ENCODE data around the gene RNU1-3. TPM values are rescaled to one million over a fixed set of nuclear protein-coding genes. Genes with fewer than 3 reads are reported as not detected.
A peak's percentile ranks its signal among the peaks of the same experiment; 100 is the strongest.
"Not testable (repeated sequence)": the region's sequence is repeated elsewhere in the genome, so short reads cannot be mapped to it uniquely, and the experiment has no call there.

RNU1-3 gene
- total RNA-seq, 2 experiments from 2014 or later: 4,982 to 5,937 TPM

- H3K27me3 ChIP-seq (ENCODE audit: control insufficient read depth in 1 of 2, insufficient read depth in 2 of 2, low read length in 2 of 2); H3K4me3 Mint-ChIP-seq; H3K27me3 Mint-ChIP-seq; H3K36me3 Mint-ChIP-seq (ENCODE audit: low read depth); H3K36me3 ChIP-seq (ENCODE audit: insufficient read depth, low read length); H3K27ac Mint-ChIP-seq; H3K4me1 Mint-ChIP-seq (ENCODE audit: low read depth); H3K9me3 Mint-ChIP-seq; H3K9me3 ChIP-seq (ENCODE audit: control insufficient read depth in 1 of 2, insufficient read depth in 1 of 2, low read length in 2 of 2): not testable (repeated sequence)
- Histone ChIP-seq H3K4me1 (ENCODE audit: insufficient read depth, low read length) (peaks cover 49% of the 10 kb centered on the region), H3K4me3 (ENCODE audit: low read length) (peak overlapping the region; percentile 62), H3K27ac (ENCODE audit: low read depth in 1 of 2, low read length in 2 of 2) (peak overlapping the region; percentile 84 to 89)
- DNase-seq (peak; percentile 96 to 100 (median 99)), ATAC-seq (ENCODE audit: poor library complexity) (peak; percentile 83)
- ChIA-PET POLR2A (interaction anchor here (0.6 to 1.3 kb wide), 17 partner anchors 9 to 794 kb away, joined by 3 to 9 read pairs (median 4); partner anchors contain the start of genes CROCC and NECAP2), CTCF (interaction anchor here (0.9 to 1.3 kb wide), 3 partner anchors 20 to 63 kb away, joined by 3 to 5 read pairs (median 3); no protein-coding TSS in a partner anchor)
- TF ChIP-seq CTCF (IDR thresholded peaks at IDR 0.05): peak; percentile 77
- intact Hi-C loops (cut with DNase I, micrococcal nuclease): loop anchor here in 1 of 2 experiments (10.0 kb wide), 1 partner anchor 670 kb away; the partner anchor contains the start of gene ZBTB17
These were observed 22.1 kb downstream of the RNU1-3 start for GRCh38 chr1:16644482-16645270.

GRCh38 chr1:16644193-16644481 is 22.6 kb downstream of the RNU1-3 start:
- Mint-ChIP-seq H3K9me3 (no peaks in the 10 kb centered on the region), H3K4me3 (no peak overlapping the region), H3K27ac (no peak overlapping the region), H3K36me3 (ENCODE audit: low read depth) (no peaks in the 10 kb centered on the region), H3K27me3 (no peaks in the 10 kb centered on the region), H3K4me1 (ENCODE audit: low read depth) (peaks cover 4% of the 10 kb centered on the region)
- no peak for DNase-seq
- H3K27ac ChIP-seq (ENCODE audit: low read depth in 1 of 2, low read length in 2 of 2): peak overlapping the region; percentile 84 to 89
- ChIA-PET CTCF (interaction anchor here (0.9 to 1.3 kb wide), 3 partner anchors 19 to 63 kb away, joined by 3 to 5 read pairs (median 3); no protein-coding TSS in a partner anchor), POLR2A (interaction anchor here (0.6 to 1.3 kb wide), 16 partner anchors 9 to 794 kb away, joined by 3 to 9 read pairs (median 4); partner anchors contain the start of genes CROCC and NECAP2)
- no peak for TF ChIP-seq CTCF (IDR thresholded peaks at IDR 0.05)
- peak overlapping the region; percentile 62 for H3K4me3 ChIP-seq (ENCODE audit: low read length)
- ATAC-seq (ENCODE audit: poor library complexity): peak; percentile 46
- peaks cover 49% of the 10 kb centered on the region for H3K4me1 ChIP-seq (ENCODE audit: insufficient read depth, low read length)
- H3K27me3 ChIP-seq (ENCODE audit: control insufficient read depth in 1 of 2, insufficient read depth in 2 of 2, low read length in 2 of 2): no peaks in the 10 kb centered on the region
- peaks cover 6% of the 10 kb centered on the region for H3K36me3 ChIP-seq (ENCODE audit: insufficient read depth, low read length)
- H3K9me3 ChIP-seq (ENCODE audit: control insufficient read depth in 1 of 2, insufficient read depth in 1 of 2, low read length in 2 of 2): no peaks in the 10 kb centered on the region
- intact Hi-C loops (cut with DNase I, micrococcal nuclease): loop anchor here in 1 of 2 experiments (10.0 kb wide), 1 partner anchor 669 kb away; the partner anchor contains the start of gene ZBTB17

GRCh38 chr1:16643476-16644192 is 23.1 kb downstream of the RNU1-3 start:
- Histone ChIP-seq H3K27ac (ENCODE audit: low read depth in 1 of 2, low read length in 2 of 2) (peak overlapping the region; percentile 84 to 89), H3K4me1 (ENCODE audit: insufficient read depth, low read length) (peaks cover 49% of the 10 kb centered on the region), H3K4me3 (ENCODE audit: low read length) (peak overlapping the region; percentile 62)
- intact Hi-C loops (cut with DNase I, micrococcal nuclease): loop anchor here in 1 of 2 experiments (10.0 kb wide), 1 partner anchor 669 kb away; the partner anchor contains the start of gene ZBTB17
- DNase-seq (peak in 6 of 14 experiments; percentile 2 to 49 (median 26)), ATAC-seq (ENCODE audit: poor library complexity) (peak; percentile 3)
- H3K4me1 Mint-ChIP-seq (ENCODE audit: low read depth); H3K27me3 Mint-ChIP-seq; H3K9me3 Mint-ChIP-seq; H3K9me3 ChIP-seq (ENCODE audit: control insufficient read depth in 1 of 2, insufficient read depth in 1 of 2, low read length in 2 of 2); H3K27me3 ChIP-seq (ENCODE audit: control insufficient read depth in 1 of 2, insufficient read depth in 2 of 2, low read length in 2 of 2); H3K27ac Mint-ChIP-seq; H3K36me3 Mint-ChIP-seq (ENCODE audit: low read depth); H3K36me3 ChIP-seq (ENCODE audit: insufficient read depth, low read length); H3K4me3 Mint-ChIP-seq: not testable (repeated sequence)
- POLR2A ChIA-PET: interaction anchor here (0.6 to 1.3 kb wide), 16 partner anchors 8 to 795 kb away, joined by 3 to 9 read pairs (median 4); partner anchors contain the start of genes CROCC and NECAP2
- CTCF ChIA-PET: interaction anchor here (1.3 kb wide), 2 partner anchors 18 to 64 kb away, joined by 3 to 5 read pairs; no protein-coding TSS in a partner anchor

GRCh38 chr1:16643001-16643411 is 23.7 kb downstream of the RNU1-3 start:
- DNase-seq: peak in 5 of 14 experiments; percentile 1 to 52 (median 19)
- H3K4me3 Mint-ChIP-seq; ATAC-seq (ENCODE audit: poor library complexity); CTCF ChIA-PET; H3K9me3 ChIP-seq (ENCODE audit: control insufficient read depth in 1 of 2, insufficient read depth in 1 of 2, low read length in 2 of 2); H3K4me1 Mint-ChIP-seq (ENCODE audit: low read depth); H3K36me3 Mint-ChIP-seq (ENCODE audit: low read depth); H3K9me3 Mint-ChIP-seq; H3K27me3 Mint-ChIP-seq; H3K36me3 ChIP-seq (ENCODE audit: insufficient read depth, low read length); H3K27ac ChIP-seq (ENCODE audit: low read depth in 1 of 2, low read length in 2 of 2); H3K27me3 ChIP-seq (ENCODE audit: control insufficient read depth in 1 of 2, insufficient read depth in 2 of 2, low read length in 2 of 2); H3K27ac Mint-ChIP-seq: not testable (repeated sequence)
- Histone ChIP-seq H3K4me3 (ENCODE audit: low read length) (peak overlapping the region; percentile 4), H3K4me1 (ENCODE audit: insufficient read depth, low read length) (peaks cover 46% of the 10 kb centered on the region)
- intact Hi-C loops (cut with DNase I, micrococcal nuclease): loop anchor here in 1 of 2 experiments (10.0 kb wide), 1 partner anchor 668 kb away; the partner anchor contains the start of gene ZBTB17
- POLR2A ChIA-PET: interaction anchor here (1.3 kb wide), 1 partner anchor 34 kb away, joined by 3 read pairs; no protein-coding TSS in a partner anchor
